Kidney capillary endothelial cell (primary cell): ENCODE results near the gene SSR1.
"Not testable (repeated sequence)": the region's sequence is repeated elsewhere in the genome, so short reads cannot be mapped to it uniquely, and the experiment has no call there.

Source experiments
- DNase-seq: peaks from one replicate; pipeline ENCODE4 v3.0.0-alpha.2; 2018; ENCODE audit warnings: low spot score

Gene SSR1

GRCh38 chr6:7282097-7282906 lies 30.7 kb downstream of the SSR1 start:
- no peak for DNase-seq

- no peak for DNase-seq
Measured at GRCh38 chr6:7276199-7276524, 36.8 kb downstream of the SSR1 start.

- not testable (repeated sequence) for DNase-seq
Measured at GRCh38 chr6:7274525-7274924, 38.5 kb downstream of the SSR1 start.

- DNase-seq: no peak
Measured at GRCh38 chr6:7273709-7274108, 39.3 kb downstream of the SSR1 start.

- no peak for DNase-seq
Measured at GRCh38 chr6:7271205-7271534, 41.8 kb downstream of the SSR1 start.

- DNase-seq: no peak
Measured at GRCh38 chr6:7270320-7271204, 42.4 kb downstream of the SSR1 start.

- no peak for DNase-seq
Measured at GRCh38 chr6:7269816-7270215, 43.2 kb downstream of the SSR1 start.

GRCh38 chr6:7268816-7269555 lies 44.0 kb downstream of the SSR1 start:
- no peak for DNase-seq

- no peak for DNase-seq
Measured at GRCh38 chr6:7268362-7268761, 44.6 kb downstream of the SSR1 start.

GRCh38 chr6:7267466-7268091 lies 45.4 kb downstream of the SSR1 start:
- DNase-seq: peak; percentile 48

GRCh38 chr6:7267071-7267465 lies 45.9 kb downstream of the SSR1 start:
- no peak for DNase-seq

GRCh38 chr6:7265385-7265726 lies 47.6 kb downstream of the SSR1 start:
- DNase-seq: not testable (repeated sequence)

GRCh38 chr6:7264686-7265384 lies 48.2 kb downstream of the SSR1 start:
- DNase-seq: no peak

GRCh38 chr6:7264041-7264440 lies 49.0 kb downstream of the SSR1 start:
- no peak for DNase-seq

GRCh38 chr6:7263519-7263805 lies 49.5 kb downstream of the SSR1 start:
- DNase-seq: not testable (repeated sequence)

- DNase-seq: no peak
Measured at GRCh38 chr6:7262746-7263518, 50.1 kb downstream of the SSR1 start.

GRCh38 chr6:7261852-7262461 lies 51.0 kb downstream of the SSR1 start:
- DNase-seq: no peak

GRCh38 chr6:7261032-7261841 lies 51.8 kb downstream of the SSR1 start:
- DNase-seq: peak; percentile 77

GRCh38 chr6:7260291-7261031 lies 52.5 kb downstream of the SSR1 start:
- no peak for DNase-seq
